ENCODE data around the gene NT5C1A. TPM values are rescaled to one million over a fixed set of nuclear protein-coding genes. Genes with fewer than 3 reads are reported as not detected.

Gene NT5C1A
- total and polyA plus RNA-seq, 2 experiments from 2014 or later: 1.0 to 5.1 TPM

- Histone ChIP-seq H3K9me3 (ENCODE audit: low read depth) (no peaks in the 10 kb centered on the region), H3K4me1 (ENCODE audit: insufficient read depth) (peaks cover 13% of the 10 kb centered on the region), H3K27me3 (peaks cover 80% of the 10 kb centered on the region), H3K79me2 (no peaks in the 10 kb centered on the region), H3K9me2 (replicated peaks; ENCODE audit: insufficient read depth) (no peaks in the 10 kb centered on the region), H4K20me1 (ENCODE audit: insufficient read depth, poor library complexity, severe bottlenecking) (no peaks in the 10 kb centered on the region), H3K27ac (no peak overlapping the region), H2AFZ (no peak overlapping the region), H3K4me2 (no peak overlapping the region), H3K4me3 (no peak overlapping the region), H3K36me3 (replicated peaks; ENCODE audit: insufficient read depth, low read depth) (no peaks in the 10 kb centered on the region)
- TF ChIP-seq EZH2 (IDR thresholded peaks at IDR 0.05; ENCODE audit: borderline replicate concordance): no peak
- no peak for TF ChIP-seq EZH2phosphoT487 (IDR thresholded peaks at IDR 0.05; ENCODE audit: low read depth, severe bottlenecking, unreplicated experiment)
- no peak for TF ChIP-seq CTCF (IDR thresholded peaks at IDR 0.05; ENCODE audit: poor library complexity)
- no peak for DNase-seq (ENCODE audit: low spot score)
- WGBS (ENCODE audit: low lambda C conversion rate, missing lambda C conversion rate): 60% methylated on average over 2 of the region's 2 CpGs
Measured at GRCh38 chr1:39689214-39689613, 17.3 kb upstream of the NT5C1A start.

GRCh38 chr1:39688706-39689105, 16.8 kb upstream of the NT5C1A start:
- H4K20me1 ChIP-seq (ENCODE audit: insufficient read depth, poor library complexity, severe bottlenecking): no peaks in the 10 kb centered on the region

GRCh38 chr1:39687243-39687642, 15.3 kb upstream of the NT5C1A start:
- H3K4me2 ChIP-seq: no peak overlapping the region
- no peaks in the 10 kb centered on the region for H3K79me2 ChIP-seq
- H3K36me3 ChIP-seq (replicated peaks; ENCODE audit: insufficient read depth, low read depth): no peaks in the 10 kb centered on the region
- H2AFZ ChIP-seq: no peak overlapping the region
- no peak for DNase-seq (ENCODE audit: low spot score)
- H4K20me1 ChIP-seq (ENCODE audit: insufficient read depth, poor library complexity, severe bottlenecking): no peaks in the 10 kb centered on the region
- H3K27me3 ChIP-seq: peaks cover 79% of the 10 kb centered on the region
- TF ChIP-seq EZH2 (IDR thresholded peaks at IDR 0.05; ENCODE audit: borderline replicate concordance) (no peak), CTCF (IDR thresholded peaks at IDR 0.05; ENCODE audit: poor library complexity) (no peak), EZH2phosphoT487 (IDR thresholded peaks at IDR 0.05; ENCODE audit: low read depth, severe bottlenecking, unreplicated experiment) (no peak)
- no peaks in the 10 kb centered on the region for H3K9me3 ChIP-seq (ENCODE audit: low read depth)
- peaks cover 9% of the 10 kb centered on the region for H3K4me1 ChIP-seq (ENCODE audit: insufficient read depth)
- no peaks in the 10 kb centered on the region for H3K9me2 ChIP-seq (replicated peaks; ENCODE audit: insufficient read depth)
- H3K27ac ChIP-seq: no peak overlapping the region
- 56% methylated on average over 2 of the region's 2 CpGs for WGBS (ENCODE audit: low lambda C conversion rate, missing lambda C conversion rate)
- no peak overlapping the region for H3K4me3 ChIP-seq

More at GRCh38 chr1:39688706-39689105, 16.8 kb upstream of the NT5C1A start:
- H3K4me3 ChIP-seq: no peak overlapping the region
- no peaks in the 10 kb centered on the region for H3K79me2 ChIP-seq
- 43% methylated on average over 3 of the region's 3 CpGs for WGBS (ENCODE audit: low lambda C conversion rate, missing lambda C conversion rate)
- no peak overlapping the region for H2AFZ ChIP-seq
- no peak overlapping the region for H3K27ac ChIP-seq
- H3K36me3 ChIP-seq (replicated peaks; ENCODE audit: insufficient read depth, low read depth): no peaks in the 10 kb centered on the region
- peaks cover 13% of the 10 kb centered on the region for H3K4me1 ChIP-seq (ENCODE audit: insufficient read depth)
- DNase-seq (ENCODE audit: low spot score): no peak
- TF ChIP-seq CTCF (IDR thresholded peaks at IDR 0.05; ENCODE audit: poor library complexity) (no peak), EZH2phosphoT487 (IDR thresholded peaks at IDR 0.05; ENCODE audit: low read depth, severe bottlenecking, unreplicated experiment) (no peak), EZH2 (IDR thresholded peaks at IDR 0.05; ENCODE audit: borderline replicate concordance) (no peak)
- H3K9me2 ChIP-seq (replicated peaks; ENCODE audit: insufficient read depth): no peaks in the 10 kb centered on the region
- H3K9me3 ChIP-seq (ENCODE audit: low read depth): no peaks in the 10 kb centered on the region
- H3K27me3 ChIP-seq: peaks cover 80% of the 10 kb centered on the region
- H3K4me2 ChIP-seq: no peak overlapping the region

GRCh38 chr1:39685071-39685470, 13.2 kb upstream of the NT5C1A start:
- H3K9me2 ChIP-seq (replicated peaks; ENCODE audit: insufficient read depth): no peaks in the 10 kb centered on the region
- H3K4me1 ChIP-seq (ENCODE audit: insufficient read depth): no peaks in the 10 kb centered on the region
- no peaks in the 10 kb centered on the region for H3K79me2 ChIP-seq
- no peak overlapping the region for H3K4me2 ChIP-seq
- peaks cover 87% of the 10 kb centered on the region for H3K27me3 ChIP-seq
- no peak overlapping the region for H3K4me3 ChIP-seq
- H3K9me3 ChIP-seq (ENCODE audit: low read depth): no peaks in the 10 kb centered on the region
- no peak overlapping the region for H3K27ac ChIP-seq
- no peak overlapping the region for H2AFZ ChIP-seq
- WGBS (ENCODE audit: low lambda C conversion rate, missing lambda C conversion rate): 81% methylated on average over 3 of the region's 3 CpGs
- no peaks in the 10 kb centered on the region for H3K36me3 ChIP-seq (replicated peaks; ENCODE audit: insufficient read depth, low read depth)
- no peaks in the 10 kb centered on the region for H4K20me1 ChIP-seq (ENCODE audit: insufficient read depth, poor library complexity, severe bottlenecking)
- no peak for DNase-seq (ENCODE audit: low spot score)
- TF ChIP-seq EZH2 (IDR thresholded peaks at IDR 0.05; ENCODE audit: borderline replicate concordance): no peak
- TF ChIP-seq CTCF (IDR thresholded peaks at IDR 0.05; ENCODE audit: poor library complexity): no peak
- TF ChIP-seq EZH2phosphoT487 (IDR thresholded peaks at IDR 0.05; ENCODE audit: low read depth, severe bottlenecking, unreplicated experiment): no peak

Data from hepatocyte (in vitro differentiated cells).